Limb (tissue), 2 donors: Measurements from ENCODE around the gene MYDGF.

Experiments used
- DNase-seq, 2 donors: peaks; one replicate each; pipeline ENCODE4 v3.0.0-alpha.2; 2016; ENCODE audit errors: extremely low spot score in 2 of 2

The MYDGF gene

DNA sequence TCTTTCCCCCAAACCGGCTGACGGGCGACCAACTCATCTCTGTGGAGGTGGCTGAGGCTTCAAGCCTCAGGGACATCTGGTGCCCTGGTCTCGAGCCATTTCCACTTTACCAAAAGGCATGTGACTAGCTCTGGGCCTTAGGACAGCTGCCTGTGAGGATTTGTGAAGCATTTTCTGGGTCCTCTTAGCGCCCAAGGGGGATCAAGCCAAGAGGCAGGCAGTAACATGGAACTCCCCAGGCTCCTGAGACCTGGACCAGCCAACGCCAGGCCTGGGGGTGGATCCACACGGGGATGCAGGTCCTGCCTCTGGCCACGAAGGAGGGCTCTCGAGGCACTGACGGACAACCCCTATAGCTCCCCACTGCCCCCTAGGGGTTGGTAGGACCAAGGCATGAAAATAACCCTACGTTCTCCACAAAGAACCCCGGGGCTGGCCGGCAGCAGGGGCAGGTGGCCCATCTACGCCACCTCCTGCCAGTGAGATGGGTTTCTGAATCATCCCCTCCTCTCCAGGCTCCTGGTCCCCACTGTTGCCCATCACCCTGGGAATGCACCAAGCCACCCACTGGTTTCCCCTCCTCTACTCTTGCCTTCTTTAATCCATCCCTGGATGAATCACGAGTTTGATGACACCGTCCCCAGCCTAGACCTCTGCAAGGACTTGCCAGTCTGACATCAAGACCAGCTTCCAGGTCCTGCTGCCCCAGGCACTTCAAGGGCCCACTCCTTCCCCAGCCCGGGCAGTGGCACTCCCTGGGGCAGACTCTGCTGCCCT is 7.0 kb upstream of the MYDGF start:
- no peak for DNase-seq

DNA sequence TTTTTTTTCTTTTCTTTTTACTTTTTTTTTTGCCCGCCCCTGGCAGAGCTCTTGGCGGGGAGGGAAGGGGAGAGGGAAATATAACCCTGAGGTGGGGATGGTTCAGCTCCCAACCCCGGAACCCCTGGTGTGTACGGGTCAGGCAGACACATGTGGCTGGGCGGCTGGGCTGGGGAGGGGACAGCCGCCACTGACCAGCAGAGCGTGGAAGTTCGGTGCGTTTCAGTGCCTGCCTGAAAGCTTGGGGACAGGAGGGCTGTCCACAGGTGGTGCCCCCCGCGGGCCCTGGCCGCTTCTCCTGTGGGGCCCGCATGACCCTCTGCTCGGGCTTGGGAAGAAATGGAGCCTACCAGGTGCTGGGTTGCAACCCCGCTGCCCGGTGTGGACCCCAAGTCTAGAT is 5.2 kb upstream of the MYDGF start:
- DNase-seq = no peak

DNA sequence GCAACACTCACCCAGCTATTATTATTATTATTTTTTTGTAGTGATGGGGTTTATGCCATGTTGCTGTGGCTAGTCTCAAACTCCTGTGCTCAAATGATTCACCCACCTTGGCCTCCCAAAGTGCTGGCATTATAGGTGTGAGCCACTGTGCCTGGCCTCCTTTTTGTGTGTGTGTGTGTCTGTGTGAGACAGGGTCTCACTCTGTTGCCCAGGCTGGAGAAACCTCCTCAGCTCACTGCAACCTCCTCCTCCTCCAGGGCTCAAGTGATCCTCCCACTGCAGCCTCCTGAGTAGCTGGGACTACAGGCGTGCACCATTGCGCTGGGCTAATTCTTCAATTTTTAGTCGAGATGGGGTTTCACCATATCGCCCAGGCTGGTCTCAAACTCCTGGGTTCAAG is 3.6 kb upstream of the MYDGF start:
- no peak for DNase-seq

DNA sequence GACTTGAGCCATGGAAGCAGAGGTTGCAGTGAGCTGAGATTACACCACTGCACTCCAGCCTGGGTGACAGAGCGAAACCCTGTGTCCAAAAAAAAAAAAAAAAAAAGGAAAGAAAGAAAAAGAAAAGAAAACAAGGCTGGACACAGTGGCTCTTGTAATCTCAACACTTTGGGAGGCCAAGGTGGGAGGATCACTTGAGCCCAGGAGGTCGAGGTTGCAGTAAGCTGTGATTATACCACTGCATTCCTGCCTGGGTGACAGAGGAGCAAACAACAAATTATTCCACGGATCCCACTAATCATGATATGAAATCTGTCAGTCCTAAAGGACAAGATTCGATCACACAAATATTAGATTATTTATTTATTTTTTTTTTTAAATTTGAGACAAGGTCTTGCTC is 3.1 kb upstream of the MYDGF start:
- no peak for DNase-seq

DNA sequence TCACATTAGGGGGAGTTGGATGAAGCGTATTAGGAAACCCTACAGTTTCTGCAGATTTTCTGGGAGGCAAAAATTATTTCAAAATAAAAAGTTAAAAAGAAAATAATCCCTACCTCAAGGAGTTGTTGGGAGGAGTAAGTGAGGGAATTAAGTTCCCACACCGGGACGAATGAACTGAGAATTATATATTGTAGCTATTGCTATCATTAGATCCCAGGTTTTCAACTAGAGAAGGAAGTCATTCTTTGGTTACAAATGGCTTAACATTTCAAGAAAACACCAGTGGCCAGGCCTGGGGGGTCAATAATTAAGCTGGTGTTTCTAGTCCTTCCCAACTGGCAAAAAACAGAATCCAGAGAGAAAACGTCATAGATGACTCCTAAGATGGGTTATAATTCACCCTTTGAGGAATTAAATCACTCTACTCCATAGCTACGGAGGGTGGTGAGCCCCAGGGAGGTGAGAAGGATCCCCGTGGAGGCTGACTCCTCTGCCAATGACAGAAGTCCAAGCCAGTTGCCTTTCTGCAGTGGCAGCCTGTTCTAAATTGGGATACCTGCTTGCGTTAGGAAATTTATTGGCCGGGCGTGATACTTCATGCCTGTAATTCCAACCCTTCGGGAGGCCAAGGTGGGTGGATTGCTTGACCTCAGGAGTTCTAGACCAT is 1.2 kb upstream of the MYDGF start:
- no peak for DNase-seq

DNA sequence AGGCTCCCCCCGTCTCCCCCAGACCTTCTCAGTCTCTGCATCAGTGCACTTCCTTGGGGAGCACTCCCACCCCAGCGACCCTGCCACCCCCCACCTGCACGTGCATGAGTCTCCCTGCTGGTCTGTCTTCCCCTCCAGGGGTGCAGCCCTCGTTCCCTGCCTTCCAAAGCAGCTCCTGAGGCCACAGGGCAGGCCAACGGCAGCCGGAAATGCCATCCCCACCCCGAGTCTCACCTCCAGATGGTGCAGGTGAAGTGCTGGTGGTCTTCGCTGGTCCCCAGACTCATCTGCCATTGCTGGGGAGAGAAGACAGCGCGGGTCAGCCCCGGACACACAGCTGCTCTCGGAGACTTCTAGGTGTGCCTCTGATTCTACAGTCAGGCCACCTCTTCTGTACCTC is 5.5 kb downstream of the MYDGF start:
- DNase-seq = no peak

DNA sequence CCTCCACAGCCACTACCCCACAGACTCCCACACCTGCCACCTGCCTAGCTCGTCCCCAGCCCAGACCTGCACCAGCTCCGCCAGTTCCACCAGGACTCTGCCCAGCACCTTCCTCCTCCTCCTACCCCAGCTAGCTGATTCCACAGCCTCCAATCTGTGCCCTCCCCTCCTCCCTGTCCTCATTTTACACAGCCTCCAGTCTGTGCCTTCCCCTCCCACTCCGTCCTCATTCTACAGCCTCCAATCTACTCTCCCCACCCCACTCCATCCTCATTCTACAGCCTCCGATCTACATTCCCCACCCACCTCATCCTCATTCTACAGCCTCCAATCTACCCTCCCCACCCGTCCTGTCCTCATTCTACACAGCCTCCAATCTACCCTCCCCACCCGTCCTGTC is 7.3 kb downstream of the MYDGF start:
- no peak for DNase-seq

DNA sequence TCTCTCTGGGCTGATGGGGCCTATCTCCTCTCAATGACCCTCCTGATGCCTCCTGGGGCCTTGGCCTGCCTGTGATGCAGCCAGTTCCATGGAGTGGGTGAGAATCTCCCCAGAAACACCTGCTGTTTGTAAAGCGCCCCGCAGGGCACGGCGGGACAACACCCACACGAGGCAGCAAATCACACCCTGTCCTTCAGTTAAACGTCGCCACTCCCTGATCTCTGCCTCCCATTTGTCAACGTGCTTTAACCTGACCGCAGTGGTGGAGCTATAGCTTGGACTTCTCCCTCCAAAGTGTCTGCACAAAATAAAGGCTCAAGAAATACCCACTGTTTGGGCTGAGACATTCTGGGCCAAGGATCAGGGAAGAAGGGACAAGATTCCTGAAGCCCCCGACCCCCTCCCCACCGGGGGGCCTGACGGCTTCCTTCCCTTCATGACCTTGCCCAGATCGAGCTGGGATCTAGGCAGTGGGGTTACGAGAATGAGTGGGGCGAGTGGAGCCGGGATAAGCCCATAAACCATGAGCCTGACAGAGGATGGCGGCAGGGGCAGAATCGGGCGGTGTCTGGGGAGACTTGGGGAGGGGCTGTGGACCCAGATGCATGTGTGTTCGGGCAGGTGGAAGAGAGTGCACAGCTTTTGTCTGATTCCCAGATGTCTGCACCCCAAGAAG is 8.0 kb downstream of the MYDGF start:
- DNase-seq = no peak

DNA sequence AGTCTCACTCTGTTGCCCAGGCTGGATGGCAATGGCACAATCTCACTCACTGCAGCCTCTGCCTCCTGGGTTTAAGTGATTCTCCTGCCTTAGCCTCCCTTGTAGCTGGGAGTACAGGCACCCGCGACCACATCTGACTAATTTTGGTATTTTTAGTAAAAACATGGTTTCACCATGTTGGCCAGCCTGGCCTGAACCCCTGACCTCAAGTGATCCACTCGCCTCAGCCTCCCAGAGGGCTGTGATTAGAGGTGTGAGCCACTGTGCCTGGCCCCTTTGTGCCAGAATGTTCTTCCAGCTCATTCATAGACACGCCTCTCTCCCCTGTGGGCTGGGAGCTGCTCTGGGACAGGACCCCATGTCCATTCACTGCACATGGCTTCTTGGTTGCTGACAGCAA is 9.1 kb downstream of the MYDGF start:
- DNase-seq = no peak

DNA sequence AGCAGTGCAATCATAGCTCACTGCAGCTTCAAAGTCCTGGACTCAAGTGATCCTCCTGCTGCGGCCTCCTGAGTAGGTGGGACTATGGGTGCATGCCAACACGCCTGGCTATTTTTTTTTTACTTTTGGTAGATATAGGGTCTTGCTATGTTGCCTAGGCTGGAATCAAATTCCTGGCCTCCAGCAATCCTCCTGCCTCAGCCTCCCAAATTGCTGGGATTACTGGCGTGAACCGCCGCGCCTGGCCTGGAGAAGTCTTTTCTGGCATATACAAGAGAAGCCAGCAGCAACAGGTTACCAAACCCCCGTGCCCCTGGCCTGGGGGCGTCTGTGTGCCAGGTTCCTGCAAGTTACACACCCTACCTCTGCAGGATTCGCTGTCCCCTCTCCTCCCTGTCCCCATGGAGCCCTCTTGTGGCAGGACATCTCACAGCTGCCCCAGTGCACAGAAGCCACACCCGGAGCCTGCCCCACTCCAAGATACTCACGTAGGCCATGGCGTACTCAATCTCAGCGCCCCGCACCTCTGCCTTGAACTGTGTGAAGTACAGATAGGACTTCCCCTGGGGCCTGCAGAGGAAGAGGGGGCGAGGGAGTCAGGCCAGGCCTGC is 9.9 kb downstream of the MYDGF start:
- no peak for DNase-seq

DNA sequence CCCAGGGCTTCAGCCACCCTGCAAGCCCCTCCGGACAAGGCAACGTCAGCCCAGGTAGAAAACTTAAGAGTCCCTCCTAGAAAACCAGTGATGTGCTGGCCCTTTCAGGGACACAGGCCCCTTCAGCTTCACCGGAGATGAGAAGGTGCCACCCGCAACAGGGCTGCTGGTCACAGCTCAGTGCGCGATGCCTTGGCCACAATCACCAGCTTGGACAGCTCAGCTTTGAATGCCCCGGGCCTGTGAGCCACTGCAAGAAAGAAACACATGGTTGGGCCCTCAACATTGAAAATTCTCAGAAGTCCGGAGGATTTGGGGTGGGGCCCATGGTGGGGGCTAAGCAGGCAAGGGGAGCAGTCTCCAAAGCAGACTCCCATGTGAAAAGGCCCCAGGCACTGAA is 12.3 kb downstream of the MYDGF start:
- DNase-seq = no peak

DNA sequence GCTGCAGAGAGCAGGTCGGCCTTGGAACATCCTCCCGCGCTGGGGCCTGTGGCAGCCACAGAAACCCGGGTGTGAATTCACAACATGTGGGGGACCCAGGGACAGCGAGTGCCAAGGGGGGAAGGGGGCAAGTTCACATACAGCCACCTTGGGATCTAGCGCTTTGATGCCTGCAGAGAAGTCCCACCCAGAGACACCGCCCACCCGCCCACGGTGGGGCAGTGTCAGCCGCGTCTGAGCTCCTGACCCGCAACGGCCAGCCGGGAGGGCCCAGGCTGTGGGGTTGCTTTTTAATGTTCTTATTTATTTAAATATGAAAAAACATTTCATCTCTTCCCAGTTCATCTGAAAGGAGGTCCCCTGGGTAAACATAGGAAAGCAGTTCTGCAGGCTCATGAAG is 12.9 kb downstream of the MYDGF start:
- no peak for DNase-seq

DNA sequence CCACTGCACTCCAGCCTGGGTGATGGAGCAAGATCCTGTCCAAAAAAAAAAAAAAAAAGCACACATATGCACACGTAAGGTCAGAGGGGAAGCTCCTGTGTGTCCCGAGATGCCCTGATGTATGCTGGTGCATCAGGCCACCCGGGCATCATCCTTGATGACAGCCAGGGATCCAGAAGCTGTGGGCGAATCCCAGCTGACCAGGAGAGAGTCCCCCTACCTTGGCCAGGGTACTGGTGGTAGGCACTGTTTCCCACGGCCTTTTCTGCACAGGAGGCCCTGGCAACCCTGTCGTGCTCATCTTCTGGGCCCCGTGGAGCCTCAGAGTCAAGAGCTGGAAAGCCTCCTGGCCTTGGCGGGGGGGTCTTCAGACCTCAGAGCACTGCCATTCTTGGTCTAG is 14.0 kb downstream of the MYDGF start:
- DNase-seq = no peak

DNA sequence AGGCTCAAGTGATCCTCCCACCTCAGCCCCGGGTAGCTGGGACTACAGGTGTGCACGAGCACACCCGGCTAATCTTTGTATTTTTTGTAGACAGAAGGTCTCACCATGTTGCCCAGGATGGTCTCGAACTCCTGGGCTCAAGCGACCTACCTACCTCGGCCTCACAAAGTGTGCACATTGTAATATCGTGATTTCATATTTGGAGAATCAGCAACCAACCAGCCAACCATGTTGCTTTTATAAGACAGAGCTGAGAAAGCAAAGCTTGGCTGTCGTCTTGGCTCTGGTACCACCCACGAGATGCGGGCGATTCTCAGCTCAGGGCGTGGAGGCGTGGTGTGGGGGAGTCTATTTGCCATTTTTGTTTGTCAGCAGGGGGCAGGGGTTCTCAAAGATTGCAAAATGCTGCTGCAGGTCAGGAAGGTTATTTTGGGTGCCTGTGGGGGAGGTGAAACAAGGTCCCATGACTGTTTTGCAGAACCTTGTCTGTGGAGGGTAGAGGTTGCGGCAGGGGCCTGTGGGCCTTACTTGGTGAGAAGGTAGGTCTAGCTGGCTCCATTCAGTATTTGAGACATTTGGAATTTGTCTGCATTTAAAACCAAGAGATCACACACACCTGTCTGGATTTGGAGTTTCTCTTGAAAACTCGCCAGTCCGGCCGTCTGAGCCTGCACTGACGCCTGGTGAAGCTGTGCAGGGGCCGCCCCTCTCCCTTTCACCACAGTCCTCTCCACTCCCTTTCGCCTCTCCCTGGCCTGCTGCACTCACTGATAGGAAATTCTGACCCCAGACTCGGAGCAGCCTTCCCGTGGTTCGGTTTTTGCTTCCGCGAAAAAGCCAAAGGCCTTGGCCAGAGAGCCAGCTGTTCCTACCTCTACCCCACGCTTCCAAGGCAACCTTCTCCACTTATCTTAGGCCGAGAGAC is 15.4 kb downstream of the MYDGF start:
- DNase-seq = no peak

DNA sequence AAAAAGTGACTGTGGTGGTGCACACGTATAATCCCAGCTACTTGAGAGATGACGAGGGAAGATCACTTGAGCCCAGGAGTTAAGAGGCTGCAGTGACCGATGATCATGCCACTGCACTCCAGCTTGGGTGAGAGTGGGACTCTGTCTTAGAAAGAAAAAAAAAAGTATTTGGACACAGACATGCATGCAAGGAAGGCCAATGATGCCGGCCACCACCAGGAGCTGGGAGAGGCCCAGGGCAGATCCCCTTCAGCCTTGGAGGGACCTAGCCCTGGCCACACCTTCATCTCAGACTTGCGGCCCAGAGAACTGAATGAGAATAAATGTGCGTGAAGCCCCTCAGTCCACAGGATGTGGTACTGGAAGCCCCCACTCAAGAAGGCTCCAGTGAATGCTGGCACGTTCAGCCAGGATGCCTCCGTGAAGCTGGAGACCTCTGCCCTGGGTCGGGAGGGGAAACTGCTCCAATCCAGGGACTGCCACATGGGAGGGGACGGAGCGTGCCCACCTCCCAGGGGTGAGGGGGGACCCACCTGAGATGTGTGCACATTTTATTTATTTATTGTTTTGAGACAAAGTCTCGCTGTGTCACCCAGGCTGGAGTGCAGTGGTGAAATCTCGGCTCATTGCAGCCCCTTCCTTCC is 16.2 kb downstream of the MYDGF start:
- no peak for DNase-seq

DNA sequence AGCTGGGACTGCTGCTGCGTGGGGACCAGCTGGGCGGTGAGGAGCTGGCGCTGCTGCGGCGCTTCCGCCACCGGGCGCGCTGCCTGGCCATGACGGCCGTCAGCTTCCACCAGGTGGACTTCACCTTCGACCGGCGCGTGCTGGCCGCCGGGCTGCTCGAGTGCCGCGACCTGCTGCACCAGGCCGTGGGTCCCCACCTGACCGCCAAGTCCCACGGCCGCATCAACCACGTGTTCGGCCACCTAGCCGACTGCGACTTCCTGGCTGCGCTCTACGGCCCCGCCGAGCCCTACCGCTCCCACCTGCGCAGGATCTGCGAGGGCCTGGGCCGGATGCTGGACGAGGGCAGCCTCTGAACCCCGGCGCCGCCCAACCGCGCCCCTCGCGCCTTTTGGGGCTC is 18.1 kb downstream of the MYDGF start:
- no peak for DNase-seq

DNA sequence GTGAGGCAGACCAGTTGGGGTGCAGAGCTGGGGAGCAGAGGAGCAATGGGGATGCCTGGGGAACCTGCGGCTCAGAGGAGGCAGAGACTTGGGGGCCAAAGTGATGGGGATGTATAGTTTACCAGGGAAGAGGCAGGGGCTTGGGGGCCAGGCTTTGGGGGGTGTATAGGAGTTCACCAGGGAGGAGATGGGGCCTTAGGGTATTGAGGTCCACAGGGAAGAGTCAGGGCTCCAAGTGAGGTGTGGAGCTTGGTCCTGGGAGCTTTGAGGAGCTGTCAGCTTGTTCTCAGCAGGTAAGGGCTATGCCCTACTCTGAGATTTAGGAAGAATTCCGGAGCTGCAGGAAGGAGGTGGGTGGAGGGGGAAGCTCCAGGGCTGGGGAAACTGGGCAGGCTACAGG is 20.0 kb downstream of the MYDGF start:
- DNase-seq = no peak

DNA sequence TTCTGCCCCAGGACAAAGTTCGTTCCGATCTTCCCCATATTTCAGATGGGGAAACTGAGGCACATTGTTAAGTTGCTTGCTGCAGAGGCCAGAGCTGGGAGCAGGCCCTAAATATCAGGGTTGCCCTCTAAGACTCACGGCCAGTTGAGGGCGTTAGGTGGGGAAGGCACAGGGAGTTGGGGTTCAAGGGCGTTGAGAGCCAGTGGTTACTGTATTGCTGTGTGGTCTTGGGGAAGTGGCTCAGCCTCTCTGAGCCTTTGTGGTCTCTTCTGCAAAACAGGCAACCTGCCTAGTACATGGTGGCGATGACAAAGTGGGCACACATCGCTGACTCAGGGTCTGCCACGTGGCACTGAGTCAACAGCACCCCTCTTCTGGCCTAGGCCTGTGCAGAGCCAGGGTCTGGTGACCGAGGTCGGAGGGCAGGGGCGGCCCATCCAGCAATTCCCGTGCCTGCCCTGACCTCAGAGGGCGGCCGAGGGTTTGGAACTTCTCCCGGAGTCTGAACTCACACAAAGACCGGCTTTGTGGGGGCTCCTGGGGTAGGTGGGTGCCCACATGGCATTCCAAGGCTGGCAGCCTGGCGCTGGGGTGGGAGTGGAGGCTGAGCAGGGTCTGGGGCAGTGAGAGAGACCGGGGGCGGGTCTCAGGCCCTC is 20.6 kb downstream of the MYDGF start:
- no peak for DNase-seq

DNA sequence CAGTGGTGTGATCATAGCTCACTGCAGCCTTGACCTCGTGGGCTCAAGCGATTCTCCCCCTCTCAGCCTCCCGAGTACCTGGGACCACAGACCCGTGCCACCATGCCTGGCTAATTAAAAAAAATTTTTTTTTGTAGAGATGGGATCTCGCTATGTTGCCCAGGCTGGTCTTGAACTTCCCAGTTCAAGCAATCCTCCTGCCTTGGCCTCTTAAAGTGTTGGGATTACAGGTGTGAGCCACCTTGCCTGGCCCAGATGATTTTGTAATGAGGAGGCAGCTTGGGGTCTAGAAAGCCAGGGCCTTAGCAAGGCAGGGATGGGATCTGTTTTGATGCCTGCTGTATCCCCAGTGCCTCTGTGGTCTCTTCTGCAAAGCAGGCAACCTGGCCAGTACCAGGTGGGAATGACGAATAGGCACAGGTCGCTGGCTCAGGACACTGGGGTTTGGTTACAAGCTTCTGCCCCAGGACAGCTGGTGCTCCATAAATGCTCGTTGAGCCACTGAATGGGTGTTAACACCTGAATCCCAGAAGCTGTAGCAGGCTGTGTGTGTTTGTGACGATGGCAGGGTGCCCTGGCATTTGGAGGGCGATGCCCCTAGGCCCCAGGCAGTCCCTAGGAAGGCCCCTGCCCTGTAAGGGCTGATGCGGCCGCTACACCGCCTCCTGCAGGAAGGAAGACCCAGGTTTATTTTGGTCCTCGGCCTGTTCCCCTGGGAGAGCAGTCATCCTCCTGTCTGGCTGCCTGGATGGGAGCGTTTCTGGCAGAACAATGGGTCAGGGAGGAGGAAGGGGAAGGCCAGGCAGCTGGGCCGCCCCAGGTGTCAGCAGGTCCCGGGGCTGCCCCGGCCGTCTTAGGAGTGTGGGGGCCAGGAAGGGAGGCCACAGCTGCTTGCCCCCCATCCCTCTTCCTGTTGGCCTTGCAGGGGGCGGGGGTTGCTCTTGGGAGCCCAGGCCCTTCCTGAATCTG is 22.2 kb downstream of the MYDGF start:
- DNase-seq = peak in 1 of 2 donors; percentile 15
